GM23338 (cell line): Measurements from ENCODE around the gene MOCOS. TPM values are rescaled to one million over a fixed set of nuclear protein-coding genes. Genes with fewer than 3 reads are reported as not detected.

Source experiments
- ATAC-seq: fragments of 200-7000 bp; cut with Tn5 transposase; 3 replicates; pipeline ENCODE4 v1.9.1; 2020
- DNase-seq: peaks from one replicate; pipeline ENCODE4 v3.0.0-alpha.2; 2015; ENCODE audit warnings: low spot score
- H2AFZ ChIP-seq: fragments of 200-600 bp; sonication (generic); 2 replicates; pipeline ENCODE4 v1.8.0; 2016; ENCODE audit warnings: antibody characterized with exemption, mild to moderate bottlenecking, moderate library complexity
- H3F3A ChIP-seq: fragments of 200-600 bp; sonication (generic); replicated peaks from 2 replicates; pipeline ENCODE4 v1.8.0; 2017; ENCODE audit warnings: antibody characterized with exemption, mixed run types, low read depth
- H3K27ac ChIP-seq: fragments of 200-600 bp; sonication (generic); 2 replicates; pipeline ENCODE4 v1.6.1; 2016; ENCODE audit warnings: low read depth
- H3K27me3 ChIP-seq: fragments of 200-600 bp; sonication (generic); 2 replicates; pipeline ENCODE4 v1.8.0; 2016; ENCODE audit warnings: mild to moderate bottlenecking, mixed run types, moderate library complexity; ENCODE audit not compliant: insufficient read depth
- H3K36me3 ChIP-seq: fragments of 200-600 bp; sonication (generic); 2 replicates; pipeline ENCODE4 v1.8.0; 2016; ENCODE audit warnings: mild to moderate bottlenecking; ENCODE audit not compliant: insufficient read depth
- H3K4me1 ChIP-seq: fragments of 200-600 bp; sonication (generic); 2 replicates; pipeline ENCODE4 v1.8.0; 2016; ENCODE audit warnings: mild to moderate bottlenecking, moderate library complexity; ENCODE audit not compliant: insufficient read depth
- H3K4me2 ChIP-seq: fragments of 200-600 bp; sonication (generic); 2 replicates; pipeline ENCODE4 v1.7.1; 2017; ENCODE audit warnings: mixed run types
- H3K4me3 ChIP-seq: fragments of 200-600 bp; sonication (generic); 2 replicates; pipeline ENCODE4 v1.6.1; 2016; ENCODE audit warnings: mixed run types
- H3K79me2 ChIP-seq: fragments of 200-600 bp; sonication (generic); replicated peaks from 2 replicates; pipeline ENCODE4 v1.8.0; 2017; ENCODE audit warnings: mild to moderate bottlenecking; ENCODE audit not compliant: insufficient read depth
- H3K9me2 ChIP-seq: fragments of 200-600 bp; sonication (generic); 2 replicates; pipeline ENCODE4 v1.8.0; 2017; ENCODE audit not compliant: insufficient read depth
- H4K20me1 ChIP-seq: fragments of 200-600 bp; sonication (generic); replicated peaks from 2 replicates; pipeline ENCODE4 v1.8.0; 2017; ENCODE audit warnings: mild to moderate bottlenecking; ENCODE audit not compliant: insufficient read depth
- H3K27ac Mint-ChIP-seq: 2 replicates; pipeline ENCODE4 v1.8.0; 2020; ENCODE audit warnings: inconsistent platforms, mild to moderate bottlenecking, moderate library complexity, mixed read lengths
- H3K27me3 Mint-ChIP-seq: 3 replicates; pipeline ENCODE4 v1.8.0; 2022; ENCODE audit warnings: low read depth, mild to moderate bottlenecking, moderate library complexity, mixed read lengths, inconsistent platforms; ENCODE audit not compliant: insufficient read depth, poor library complexity
- H3K36me3 Mint-ChIP-seq: 3 replicates; pipeline ENCODE4 v1.8.0; 2021; ENCODE audit warnings: low read depth, mild to moderate bottlenecking, inconsistent platforms, moderate library complexity, mixed read lengths
- H3K4me1 Mint-ChIP-seq: 3 replicates; pipeline ENCODE4 v1.8.0; 2020; ENCODE audit warnings: mild to moderate bottlenecking, inconsistent platforms, mixed read lengths
- H3K4me3 Mint-ChIP-seq: 3 replicates; pipeline ENCODE4 v1.8.0; 2021; ENCODE audit warnings: moderate library complexity, mild to moderate bottlenecking, inconsistent platforms, mixed read lengths
- H3K9me3 Mint-ChIP-seq: 3 replicates; pipeline ENCODE4 v1.8.0; 2020; ENCODE audit warnings: moderate library complexity, mild to moderate bottlenecking, inconsistent platforms, mixed read lengths
- CTCF ChIP-seq, 2 experiments: fragments of 200-600 bp in 1 of 2; sonication (generic) in 1 of 2; conservative IDR thresholded peaks; 2 replicates each; pipeline versions ENCODE4 v1.5.1 to v1.6.1; 2016 to 2017; ENCODE audit warnings: antibody characterized with exemption in 2 of 2, low read depth in 2 of 2, mild to moderate bottlenecking in 2 of 2, moderate library complexity in 1 of 2
- ETS1 ChIP-seq: IDR thresholded peaks from 2 replicates; pipeline ENCODE4 v1.6.1; 2016; ENCODE audit warnings: antibody characterized with exemption
- EZH2 ChIP-seq: fragments of 200-600 bp; sonication (generic); IDR thresholded peaks from one replicate; pipeline ENCODE4 v1.8.0; 2017; ENCODE audit warnings: antibody characterized with exemption, mild to moderate bottlenecking, low read depth; ENCODE audit not compliant: unreplicated experiment
- EZH2phosphoT487 ChIP-seq: fragments of 200-600 bp; sonication (generic); IDR thresholded peaks from one replicate; pipeline ENCODE4 v1.8.1; 2018; ENCODE audit warnings: antibody characterized with exemption; ENCODE audit not compliant: unreplicated experiment
- JUNB ChIP-seq: IDR thresholded peaks from one replicate; pipeline ENCODE4 v1.6.1; 2016; ENCODE audit warnings: antibody characterized with exemption; ENCODE audit not compliant: unreplicated experiment
- NANOG ChIP-seq: IDR thresholded peaks from 2 replicates; pipeline ENCODE4 v1.6.1; 2016; ENCODE audit warnings: antibody characterized with exemption, borderline replicate concordance
- POLR2AphosphoS5 ChIP-seq: IDR thresholded peaks from 2 replicates; pipeline ENCODE4 v1.6.1; 2016; ENCODE audit warnings: antibody characterized with exemption, low read depth
- STAT1 ChIP-seq: IDR thresholded peaks from one replicate; pipeline ENCODE4 v1.6.1; 2016; ENCODE audit warnings: antibody characterized with exemption; ENCODE audit not compliant: unreplicated experiment
- ZNF114 ChIP-seq: fragments of 250-450 bp; sonication (Bioruptor Pico); IDR thresholded peaks from 2 replicates; pipeline ENCODE4 v1.5.0; 2020; ENCODE audit warnings: mild to moderate bottlenecking, moderate library complexity
- ZNF331 ChIP-seq: fragments of 250-450 bp; sonication (Bioruptor Pico); IDR thresholded peaks from 2 replicates; pipeline ENCODE4 v1.5.0; 2020; ENCODE audit warnings: low read depth, mild to moderate bottlenecking, moderate library complexity
- ZNF462 ChIP-seq: fragments of 250-450 bp; sonication (Bioruptor Pico); IDR thresholded peaks from 2 replicates; pipeline ENCODE4 v1.5.0; 2020; ENCODE audit warnings: mild to moderate bottlenecking, moderate library complexity
- polyA plus RNA-seq: library from polyadenylated mRNA; unstranded; fragments of >200 nt; fragmentation: Nextera tagmentation; extraction: Ambion mirVana; gene quantifications from 2 replicates; pipeline ENCODE4 v1.2.1, GENCODE V29; 2016
- total RNA-seq: library from RNA; depleted of rRNA; stranded (reverse); fragments of >200 nt; shearing (Covaris generic); gene quantifications from 2 replicates; pipeline ENCODE4 v1.2.3, GENCODE V29; 2014

Gene MOCOS
- total and polyA plus RNA-seq, 2 experiments from 2014 or later: 3.9 to 7.2 TPM

- no peaks in the 10 kb centered on the region for H3K36me3 ChIP-seq
- Mint-ChIP-seq H3K9me3 (no peaks in the 10 kb centered on the region), H3K27ac (no peak overlapping the region), H3K36me3 (no peaks in the 10 kb centered on the region), H3K27me3 (peaks cover 10% of the 10 kb centered on the region), H3K4me3 (no peak overlapping the region), H3K4me1 (peaks cover 17% of the 10 kb centered on the region)
- no peaks in the 10 kb centered on the region for H3F3A ChIP-seq
- H3K79me2 ChIP-seq: 0 out of 2 replicates have a peak, but pooled peaks cover 2% of the 10 kb centered on the region
- H4K20me1 ChIP-seq: peaks cover 12% of the 10 kb centered on the region
- no peak overlapping the region for H3K4me3 ChIP-seq
- no peak overlapping the region for H2AFZ ChIP-seq
- H3K27me3 ChIP-seq: peaks cover 23% of the 10 kb centered on the region
- H3K27ac ChIP-seq: no peak overlapping the region
- H3K9me2 ChIP-seq: no peaks in the 10 kb centered on the region
- no peak overlapping the region for H3K4me2 ChIP-seq
- no peak for DNase-seq
- TF ChIP-seq ZNF331 (no peak), NANOG (no peak), STAT1 (no peak), ETS1 (no peak), EZH2phosphoT487 (no peak), POLR2AphosphoS5 (no peak)
- H3K4me1 ChIP-seq: peaks cover 7% of the 10 kb centered on the region
- ATAC-seq: no peak
These were observed 115.4 kb downstream of the MOCOS start for GRCh38 chr18:36302676-36303075.

GRCh38 chr18:36303211-36303844 is 116.0 kb downstream of the MOCOS start:
- ATAC-seq: no peak; the same call in 2 of the 3 replicates
- no peak for TF ChIP-seq EZH2
- no peak for TF ChIP-seq ZNF114 (CRISPR knock-in tag)
- TF ChIP-seq EZH2phosphoT487: no peak
- TF ChIP-seq ETS1: no peak
- TF ChIP-seq POLR2AphosphoS5: no peak
- no peak for TF ChIP-seq CTCF (conservative IDR thresholded peaks at IDR 0.05; ENCODE audit: low read depth in 2 of 2)
- TF ChIP-seq STAT1: no peak
- TF ChIP-seq ZNF462: no peak
- TF ChIP-seq JUNB: no peak
- no peak for TF ChIP-seq ZNF331

More at GRCh38 chr18:36303211-36303844, 116.0 kb downstream of the MOCOS start:
- no peak overlapping the region for H3K4me2 ChIP-seq
- DNase-seq: no peak
- no peak overlapping the region for H3K4me3 Mint-ChIP-seq
- no peaks in the 10 kb centered on the region for H3K36me3 ChIP-seq
- peaks cover 10% of the 10 kb centered on the region for H3K27me3 Mint-ChIP-seq
- no peak overlapping the region for H2AFZ ChIP-seq
- 0 out of 2 replicates have a peak, but pooled peaks cover 2% of the 10 kb centered on the region for H3K79me2 ChIP-seq
- peaks cover 12% of the 10 kb centered on the region for H4K20me1 ChIP-seq
- H3K4me1 ChIP-seq: peaks cover 7% of the 10 kb centered on the region
- no peak overlapping the region for H3K4me3 ChIP-seq
- H3K27me3 ChIP-seq: peaks cover 22% of the 10 kb centered on the region
- no peaks in the 10 kb centered on the region for H3K9me3 Mint-ChIP-seq
- no peaks in the 10 kb centered on the region for H3K36me3 Mint-ChIP-seq
- peaks cover 17% of the 10 kb centered on the region for H3K4me1 Mint-ChIP-seq
- no peak overlapping the region for H3K27ac Mint-ChIP-seq
- H3F3A ChIP-seq: no peaks in the 10 kb centered on the region
- no peaks in the 10 kb centered on the region for H3K9me2 ChIP-seq
- H3K27ac ChIP-seq: no peak overlapping the region
